HUES48 (cell line): ENCODE measurements around the gene SMIM41.

ENCODE experiments used
- H3K27ac ChIP-seq: one replicate; pipeline ENCODE4 v1.7.0; 2013; ENCODE audit warnings: low read depth, low read length, inconsistent platforms
- H3K27me3 ChIP-seq: 2 replicates; pipeline ENCODE4 v1.6.1; 2013; ENCODE audit warnings: mild to moderate bottlenecking, low read length; ENCODE audit not compliant: control insufficient read depth, insufficient read depth
- H3K36me3 ChIP-seq: 2 replicates; pipeline ENCODE4 v1.6.1; 2013; ENCODE audit warnings: low read length; ENCODE audit not compliant: control insufficient read depth, insufficient read depth
- H3K4me1 ChIP-seq: 2 replicates; pipeline ENCODE4 v1.6.1; 2013; ENCODE audit warnings: mild to moderate bottlenecking, low read length; ENCODE audit not compliant: control insufficient read depth, insufficient read depth
- H3K4me3 ChIP-seq: 2 replicates; pipeline ENCODE4 v1.5.1; 2013; ENCODE audit warnings: mild to moderate bottlenecking, low read depth, low read length
- H3K9ac ChIP-seq: 2 replicates; pipeline ENCODE4 v1.6.1; 2013; ENCODE audit warnings: mild to moderate bottlenecking, low read depth, low read length, moderate library complexity
- H3K9me3 ChIP-seq: 2 replicates; pipeline ENCODE4 v1.6.1; 2013; ENCODE audit warnings: low read length; ENCODE audit not compliant: control insufficient read depth, insufficient read depth

Gene SMIM41

DNA sequence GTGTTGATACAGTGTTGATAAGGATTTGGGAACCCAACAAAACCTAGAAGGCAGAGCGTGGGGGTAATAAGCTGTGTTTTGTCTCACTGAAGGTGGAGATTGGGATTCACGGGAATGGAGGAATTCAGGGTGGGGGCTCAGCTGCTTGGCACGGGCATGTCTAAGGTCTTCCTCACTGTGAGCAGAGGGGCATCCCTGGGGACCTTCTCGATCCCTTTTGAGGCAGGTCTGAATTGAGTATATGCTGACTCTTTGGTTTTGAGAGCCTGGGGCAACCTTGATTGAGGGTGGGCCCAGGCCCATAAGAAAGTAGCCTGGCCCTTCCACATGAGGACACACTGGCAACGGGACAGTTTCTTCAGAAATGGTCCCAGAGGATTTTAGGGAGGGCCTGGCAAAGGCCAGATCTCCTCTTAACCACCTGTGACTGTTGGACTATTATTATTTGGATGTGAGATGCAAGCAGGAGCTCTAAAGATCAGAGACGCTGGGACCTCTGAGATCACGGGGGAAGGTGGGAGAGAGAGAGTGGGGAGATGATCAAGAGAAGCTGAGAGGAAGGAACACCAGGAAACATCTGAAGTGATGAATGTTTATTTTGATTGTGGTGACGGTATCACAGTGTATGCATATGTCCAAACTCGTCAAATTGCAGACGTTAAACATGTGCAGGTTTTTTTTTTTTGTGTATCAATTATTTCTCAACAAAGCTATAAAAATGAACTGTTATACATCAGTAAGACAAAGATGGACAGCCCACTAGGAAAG, 48.4 kb downstream of the SMIM41 start:
- H3K27me3 ChIP-seq = no peaks in the 10 kb centered on the region
- no peak overlapping the region for H3K27ac ChIP-seq
- no peak overlapping the region for H3K9ac ChIP-seq
- H3K36me3 ChIP-seq = no peaks in the 10 kb centered on the region
- peaks cover 44% of the 10 kb centered on the region for H3K4me1 ChIP-seq
- no peak overlapping the region for H3K4me3 ChIP-seq
- H3K9me3 ChIP-seq = no peaks in the 10 kb centered on the region

DNA sequence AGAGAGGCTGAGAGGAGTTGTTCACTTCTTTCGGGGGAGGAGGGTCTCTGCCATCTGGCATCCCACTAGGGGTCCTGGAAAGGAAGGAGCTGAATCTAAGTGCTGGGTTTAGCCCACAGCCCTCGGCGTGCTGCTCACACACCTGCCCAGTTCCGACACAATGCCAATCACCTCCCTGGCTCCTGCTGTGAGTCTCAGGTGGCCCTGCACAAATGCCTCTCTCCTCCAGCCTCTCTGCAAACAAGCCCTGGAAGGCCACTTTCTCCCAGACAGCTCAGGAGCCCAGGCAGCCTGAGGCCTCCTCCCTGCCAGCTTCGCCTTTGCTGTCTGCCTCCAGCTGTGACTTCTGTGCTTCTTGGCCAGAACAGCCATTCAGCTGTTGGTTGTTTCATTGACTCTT, 51.2 kb downstream of the SMIM41 start:
- H3K9ac ChIP-seq = no peak overlapping the region
- no peaks in the 10 kb centered on the region for H3K36me3 ChIP-seq
- peaks cover 25% of the 10 kb centered on the region for H3K4me1 ChIP-seq
- H3K9me3 ChIP-seq = no peaks in the 10 kb centered on the region
- H3K27ac ChIP-seq = no peak overlapping the region
- H3K4me3 ChIP-seq = no peak overlapping the region
- H3K27me3 ChIP-seq = no peaks in the 10 kb centered on the region

DNA sequence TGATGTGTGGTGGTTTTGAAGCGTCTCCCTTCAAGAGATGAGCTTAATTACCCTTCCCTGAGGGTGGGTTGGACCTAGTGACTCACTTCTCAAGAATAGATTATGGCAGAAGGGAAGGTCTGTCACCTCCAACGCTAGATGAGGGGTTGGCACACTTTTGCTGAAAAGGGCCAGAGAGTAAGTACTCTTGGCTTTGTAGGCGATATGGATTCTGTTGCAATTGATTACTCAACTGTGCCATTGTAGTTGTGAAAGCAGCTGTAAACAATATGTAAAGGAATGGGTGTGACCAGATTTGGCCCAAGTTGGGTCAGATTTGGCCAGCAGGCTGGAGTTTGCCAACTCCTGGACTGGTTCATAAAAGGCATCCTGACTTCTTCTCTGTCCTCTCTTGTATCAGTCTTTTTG, 53.3 kb downstream of the SMIM41 start:
- H3K27me3 ChIP-seq = no peaks in the 10 kb centered on the region
- no peak overlapping the region for H3K4me3 ChIP-seq
- peaks cover 5% of the 10 kb centered on the region for H3K4me1 ChIP-seq
- H3K9me3 ChIP-seq = no peaks in the 10 kb centered on the region
- H3K36me3 ChIP-seq = no peaks in the 10 kb centered on the region
- H3K27ac ChIP-seq = no peak overlapping the region
- H3K9ac ChIP-seq = no peak overlapping the region

DNA sequence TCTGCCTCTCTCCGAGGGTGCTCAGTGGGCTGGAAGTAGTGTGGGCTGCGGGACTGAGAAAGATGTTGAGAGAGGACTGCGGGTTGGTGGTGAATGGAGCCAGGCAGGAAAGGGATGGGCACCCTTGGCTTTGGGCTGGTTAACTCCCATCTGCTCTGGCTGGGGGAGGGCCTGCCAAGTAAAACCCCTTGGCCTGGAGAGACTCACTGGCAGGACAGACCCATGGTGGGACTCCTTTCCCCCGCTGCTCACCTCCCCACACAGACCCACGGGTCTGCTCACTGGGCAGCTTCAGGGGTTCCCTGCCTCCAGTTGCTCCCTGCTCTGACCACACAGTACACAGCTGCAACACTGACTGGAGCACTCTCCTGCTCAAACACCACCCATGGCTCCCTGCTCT, 58.2 kb downstream of the SMIM41 start:
- Histone ChIP-seq H3K4me3 (no peak overlapping the region), H3K27me3 (no peaks in the 10 kb centered on the region), H3K9ac (no peak overlapping the region), H3K4me1 (peaks cover 2% of the 10 kb centered on the region; the same call in 1 of the 2 replicates), H3K36me3 (no peaks in the 10 kb centered on the region), H3K9me3 (no peaks in the 10 kb centered on the region), H3K27ac (no peak overlapping the region)

DNA sequence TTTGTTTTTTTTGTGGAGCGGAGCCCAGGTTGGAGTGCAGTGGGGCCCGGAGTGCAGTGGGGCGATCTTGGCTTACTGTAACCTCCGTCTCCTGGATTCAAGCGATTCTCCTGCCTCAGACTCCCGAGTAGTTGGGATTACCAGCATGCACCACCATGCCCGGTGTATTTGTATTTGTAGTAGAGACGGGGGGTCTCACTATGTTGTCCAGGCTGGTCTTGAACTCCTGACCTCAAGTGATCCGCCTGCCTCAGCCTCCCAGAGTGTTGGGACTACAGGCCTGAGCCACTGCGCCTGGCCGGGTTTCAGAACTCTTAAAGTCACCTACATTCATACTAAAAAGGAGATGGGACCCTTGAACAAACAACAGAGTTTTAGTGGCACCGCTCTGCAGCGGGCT, 59.6 kb downstream of the SMIM41 start:
- Histone ChIP-seq H3K36me3 (no peaks in the 10 kb centered on the region), H3K27ac (no peak overlapping the region), H3K9ac (no peak overlapping the region), H3K4me3 (no peak overlapping the region), H3K27me3 (no peaks in the 10 kb centered on the region), H3K9me3 (no peaks in the 10 kb centered on the region), H3K4me1 (peaks cover 2% of the 10 kb centered on the region; the same call in 1 of the 2 replicates)

DNA sequence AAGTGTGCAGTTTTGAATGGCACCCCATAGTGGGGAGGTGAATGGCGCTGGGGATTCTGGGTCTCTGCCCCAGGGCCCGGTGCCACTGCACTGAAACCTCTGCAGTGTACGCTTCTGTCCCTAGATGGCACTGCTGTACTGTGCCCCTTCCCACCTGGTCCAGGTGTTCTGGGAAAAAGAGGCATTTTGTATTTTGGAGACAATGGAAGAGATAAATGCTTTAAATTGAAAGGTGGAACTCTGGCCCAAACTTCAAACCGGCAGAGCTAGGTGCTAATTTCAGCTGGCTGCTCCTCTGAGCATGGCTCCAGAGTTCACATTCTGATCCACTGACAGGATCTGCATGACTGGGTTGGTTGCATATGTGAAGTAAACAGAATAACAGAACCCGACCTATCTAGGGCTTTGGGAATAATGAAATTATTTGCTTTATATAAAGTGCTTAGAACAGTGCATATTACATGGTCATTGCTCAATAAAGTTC, 60.1 kb downstream of the SMIM41 start:
- Histone ChIP-seq H3K27me3 (no peaks in the 10 kb centered on the region), H3K36me3 (no peaks in the 10 kb centered on the region), H3K9me3 (no peaks in the 10 kb centered on the region), H3K4me1 (peaks cover 2% of the 10 kb centered on the region; the same call in 1 of the 2 replicates), H3K27ac (no peak overlapping the region), H3K4me3 (no peak overlapping the region), H3K9ac (no peak overlapping the region)

DNA sequence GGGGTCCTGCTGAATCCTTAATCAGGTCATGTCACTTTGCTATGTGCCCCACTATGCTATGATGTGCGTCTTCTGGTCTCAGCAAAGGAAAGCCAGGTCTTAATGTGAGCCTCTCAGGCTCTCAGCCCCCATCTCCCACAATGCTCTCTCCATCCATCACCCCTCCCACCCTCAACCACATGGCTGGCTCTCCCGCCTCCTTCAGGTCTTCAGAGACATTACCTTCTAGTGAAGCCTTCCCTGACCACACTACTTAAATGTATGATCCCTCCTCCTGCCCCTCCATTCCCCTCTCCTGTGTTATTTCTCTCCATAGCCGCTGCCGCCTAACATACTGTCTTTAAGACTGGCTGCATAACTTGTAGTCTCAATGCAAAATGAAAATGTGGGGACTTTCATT, 61.8 kb downstream of the SMIM41 start:
- no peak overlapping the region for H3K9ac ChIP-seq
- no peaks in the 10 kb centered on the region for H3K36me3 ChIP-seq
- no peak overlapping the region for H3K4me3 ChIP-seq
- H3K9me3 ChIP-seq = no peaks in the 10 kb centered on the region
- no peaks in the 10 kb centered on the region for H3K27me3 ChIP-seq
- peaks cover 7% of the 10 kb centered on the region; the same call in 1 of the 2 replicates for H3K4me1 ChIP-seq
- no peak overlapping the region for H3K27ac ChIP-seq

DNA sequence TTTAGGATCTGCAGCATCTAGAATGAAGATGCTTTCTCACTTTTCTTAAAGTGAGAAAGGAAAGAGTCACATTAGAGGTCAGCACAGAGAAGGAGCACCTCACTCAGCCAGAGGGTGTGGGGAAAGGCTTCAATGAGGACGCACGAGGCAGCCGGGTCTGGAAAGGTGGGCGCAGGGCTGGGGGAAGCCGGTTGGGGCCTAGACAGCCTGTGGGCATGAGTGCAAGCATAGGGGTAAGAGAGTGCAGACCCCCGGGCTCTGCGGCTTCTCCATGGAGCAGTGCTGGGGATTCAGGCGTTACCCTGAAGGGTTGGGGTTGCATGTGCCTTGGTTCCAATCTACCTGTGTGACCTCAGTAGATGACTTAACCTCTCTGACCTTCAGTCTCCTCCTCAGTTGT, 62.4 kb downstream of the SMIM41 start:
- no peaks in the 10 kb centered on the region for H3K36me3 ChIP-seq
- H3K9ac ChIP-seq = no peak overlapping the region
- H3K27me3 ChIP-seq = no peaks in the 10 kb centered on the region
- no peak overlapping the region for H3K4me3 ChIP-seq
- H3K4me1 ChIP-seq = peaks cover 7% of the 10 kb centered on the region; the same call in 1 of the 2 replicates
- H3K27ac ChIP-seq = no peak overlapping the region
- H3K9me3 ChIP-seq = no peaks in the 10 kb centered on the region

DNA sequence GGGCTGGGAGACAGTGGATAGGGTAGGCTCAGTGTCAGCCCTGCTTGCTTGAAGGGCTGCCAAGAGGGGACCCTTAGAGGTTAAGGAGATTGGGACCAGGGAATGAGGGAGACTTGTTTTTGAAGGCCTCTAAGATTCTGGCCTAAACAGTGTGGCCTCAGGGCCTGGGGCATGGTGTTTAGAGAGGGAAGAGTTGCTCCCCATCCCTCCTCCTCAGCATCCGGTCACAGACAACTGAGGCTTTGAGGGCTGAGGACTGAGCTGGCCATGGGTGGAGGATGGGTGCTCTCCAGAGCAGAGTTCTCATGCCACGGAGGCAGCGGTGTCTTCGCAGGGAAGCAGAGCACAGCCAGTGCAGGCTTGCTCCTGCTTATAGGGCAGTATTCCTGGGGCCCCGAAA, 62.9 kb downstream of the SMIM41 start:
- no peaks in the 10 kb centered on the region for H3K36me3 ChIP-seq
- H3K4me1 ChIP-seq = peaks cover 7% of the 10 kb centered on the region; the same call in 1 of the 2 replicates
- no peak overlapping the region for H3K4me3 ChIP-seq
- H3K27ac ChIP-seq = no peak overlapping the region
- no peak overlapping the region for H3K9ac ChIP-seq
- no peaks in the 10 kb centered on the region for H3K27me3 ChIP-seq
- no peaks in the 10 kb centered on the region for H3K9me3 ChIP-seq

DNA sequence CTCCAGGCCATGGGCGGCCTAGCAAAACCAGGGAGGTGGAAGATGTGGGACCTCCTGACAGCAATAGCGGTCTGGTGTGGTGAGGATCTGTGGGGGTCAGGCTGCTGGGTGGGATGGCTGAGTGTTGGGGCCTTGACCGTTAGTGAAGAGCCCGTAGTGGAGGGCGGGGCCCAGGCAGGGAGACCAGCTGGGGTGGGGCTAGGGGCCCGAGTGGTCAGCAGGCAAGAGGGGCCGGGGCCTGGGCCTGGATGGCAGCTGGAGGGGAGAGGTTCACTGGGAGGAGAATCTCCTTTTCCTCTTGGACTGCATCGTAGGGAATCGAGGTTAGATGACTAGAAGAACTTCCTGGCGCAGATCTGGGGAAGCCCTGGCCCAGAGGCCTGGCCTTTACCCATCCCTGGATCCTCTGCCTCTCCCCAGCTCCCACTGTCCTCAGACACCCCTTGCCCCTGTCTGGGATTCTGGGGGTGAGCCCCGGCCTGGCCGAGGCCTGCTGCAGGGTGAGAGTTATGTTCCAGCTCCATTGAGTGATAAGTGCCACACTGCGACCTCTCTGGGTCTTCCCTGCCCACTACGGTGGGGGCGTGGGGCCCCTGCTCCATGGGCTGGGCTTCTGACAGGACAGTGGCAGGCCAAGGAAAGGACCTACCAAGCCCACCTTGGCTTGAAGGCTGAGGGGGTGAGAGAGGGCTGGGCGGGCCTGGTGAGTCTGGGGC, 65.2 kb downstream of the SMIM41 start:
- H3K4me1 ChIP-seq = peaks cover 15% of the 10 kb centered on the region; the same call in 1 of the 2 replicates
- H3K36me3 ChIP-seq = no peaks in the 10 kb centered on the region
- no peaks in the 10 kb centered on the region for H3K27me3 ChIP-seq
- no peak overlapping the region for H3K4me3 ChIP-seq
- H3K9me3 ChIP-seq = no peaks in the 10 kb centered on the region
- no peak overlapping the region for H3K9ac ChIP-seq
- H3K27ac ChIP-seq = no peak overlapping the region
